ENCODE results near the gene CDK14.

GRCh38 chr7:91230100-91230499 lies 634.0 kb downstream of the CDK14 start:
- TF ChIP-seq CTCF (IDR thresholded peaks at IDR 0.05) (no peak), POLR2A (IDR thresholded peaks at IDR 0.05) (no peak)

All from esophagus squamous epithelium (tissue), 4 donors.